Hypothalamus (tissue), 51 donors: ENCODE results near the gene HMOX1.
A peak's percentile ranks its signal among the peaks of the same experiment; 100 is the strongest.
"Not testable (repeated sequence)": the region's sequence is repeated elsewhere in the genome, so short reads cannot be mapped to it uniquely, and the experiment has no call there.

ENCODE experiments used
- DNase-seq, 51 donors: peaks; one replicate each; lab custom pipeline; 2025; lab: John Stamatoyannopoulos, UW

The HMOX1 gene

GRCh38 chr22:35431483-35432227 lies 50.8 kb downstream of the HMOX1 start:
- peak in 1 of 51 donors; percentile 29 for DNase-seq

- DNase-seq: peak in 2 of 51 donors; percentile 20 to 25
These were observed 51.5 kb downstream of the HMOX1 start for GRCh38 chr22:35432228-35432905.

- DNase-seq: no peak
These were observed 53.3 kb downstream of the HMOX1 start for GRCh38 chr22:35434061-35434710.

- peak in 1 of 51 donors; percentile 22 for DNase-seq
These were observed 54.4 kb downstream of the HMOX1 start for GRCh38 chr22:35435201-35435740.

GRCh38 chr22:35436421-35436820 lies 55.5 kb downstream of the HMOX1 start:
- DNase-seq: no peak

GRCh38 chr22:35437049-35437448 lies 56.2 kb downstream of the HMOX1 start:
- peak in 1 of 51 donors; percentile 12 for DNase-seq

GRCh38 chr22:35438673-35439364 lies 57.9 kb downstream of the HMOX1 start:
- DNase-seq: not testable (repeated sequence)

GRCh38 chr22:35439365-35439717 lies 58.4 kb downstream of the HMOX1 start:
- DNase-seq: no peak

GRCh38 chr22:35440129-35440528 lies 59.2 kb downstream of the HMOX1 start:
- DNase-seq: no peak

- no peak for DNase-seq
These were observed 60.7 kb downstream of the HMOX1 start for GRCh38 chr22:35441489-35442100.

GRCh38 chr22:35442471-35442870 lies 61.6 kb downstream of the HMOX1 start:
- no peak for DNase-seq

- DNase-seq: no peak
These were observed 62.4 kb downstream of the HMOX1 start for GRCh38 chr22:35443338-35443737.
